Tibial nerve (tissue), 4 donors: ENCODE data around the gene FOXM1. TPM values are rescaled to one million over a fixed set of nuclear protein-coding genes. Genes with fewer than 3 reads are reported as not detected.

Source experiments
- DNase-seq, 2 donors: peaks; one replicate each; pipeline ENCODE4 v3.0.0-alpha.2; 2019; ENCODE audit warnings: low spot score in 2 of 2
- H3K27ac ChIP-seq, 4 donors: fragments of 200-600 bp; sonication (generic) in 3 of 4; one replicate each; pipeline ENCODE4 v1.5.1; 2017 to 2019; ENCODE audit warnings: mild to moderate bottlenecking in 1 of 4
- H3K27me3 ChIP-seq, 2 donors: fragments of 200-600 bp; sonication (generic) in 1 of 2; one replicate each; pipeline versions ENCODE4 v1.5.1 to v1.6.0; 2017 to 2019
- H3K36me3 ChIP-seq, 3 donors: fragments of 200-600 bp; sonication (generic); one replicate each; pipeline ENCODE4 v1.5.1; 2018 to 2019
- H3K4me1 ChIP-seq, 4 donors: fragments of 200-600 bp; sonication (generic) in 3 of 4; one replicate each; pipeline ENCODE4 v1.5.1; 2017 to 2019
- H3K4me3 ChIP-seq, 4 donors: fragments of 200-600 bp; sonication (generic) in 3 of 4; one replicate each; pipeline ENCODE4 v1.5.1; 2017 to 2019; ENCODE audit warnings: mild to moderate bottlenecking in 1 of 4, moderate library complexity in 1 of 4
- H3K9me3 ChIP-seq, 4 donors: fragments of 200-600 bp; sonication (generic) in 3 of 4; one replicate each; pipeline ENCODE4 v1.5.1; 2017 to 2019
- EP300 ChIP-seq, 2 donors: sonication (generic); formaldehyde crosslinking; IDR thresholded peaks; one replicate each; pipeline ENCODE4 v1.6.1; 2017; ENCODE audit warnings: antibody characterized with exemption in 2 of 2, mild to moderate bottlenecking in 1 of 2
- POLR2A ChIP-seq, 2 donors: fragments of 450-650 bp; IDR thresholded peaks; one replicate each; pipeline ENCODE4 v1.6.1; 2017; ENCODE audit warnings: antibody characterized with exemption in 2 of 2, mild to moderate bottlenecking in 2 of 2, moderate library complexity in 2 of 2
- WGBS, 2 donors: methylation state at CpG; one replicate each; pipeline ENCODE4 v1.1.5; 2018; 5-methylcytosine and 5-hydroxymethylcytosine counted together
- total RNA-seq, 4 donors: library from RNA; depleted of rRNA; stranded (reverse); fragments of >200 nt; gene quantifications; one replicate each; pipeline ENCODE4 v1.1.0, GENCODE V29; 2016
- TF ChIP-seq, protein P1 (sequence below), 5 experiments: fragments of 200-600 bp in 3 of 5; fragments of 450-650 bp in 2 of 5; sonication (generic) in 3 of 5; IDR thresholded peaks; one replicate each; pipeline ENCODE4 v1.5.1; 2016 to 2019; ENCODE audit warnings: antibody characterized with exemption in 5 of 5, mild to moderate bottlenecking in 3 of 5, moderate library complexity in 2 of 5

FOXM1 gene
- total RNA-seq, 4 donors from 2014 or later = 0.21 to 1.2 (median 0.84) TPM

DNA sequence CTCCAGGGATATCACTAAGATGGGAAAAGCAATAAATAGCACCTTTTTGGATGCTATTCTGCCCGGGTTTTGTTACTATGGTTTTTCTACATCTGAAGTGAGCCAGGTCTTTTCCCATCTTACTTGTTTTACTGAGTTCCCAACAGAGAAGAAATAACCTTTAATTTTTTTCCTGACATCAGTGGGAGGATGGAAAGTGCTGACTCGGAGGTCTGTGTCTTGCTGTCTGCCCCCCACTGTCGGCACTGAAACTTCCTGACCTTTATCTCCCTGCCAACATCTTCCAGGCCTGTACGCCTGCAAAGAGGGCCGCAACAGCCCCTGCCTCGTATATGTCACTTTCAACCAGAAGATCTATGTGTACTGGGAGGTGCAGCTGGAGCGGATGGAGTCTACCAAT, 53.5 kb downstream of the FOXM1 start:
- 47 to 51% methylated on average over 7 of the region's 7 CpGs for WGBS, 2 donors
- H3K4me1 ChIP-seq = peaks cover 0 to 17% (median 0%) of the 10 kb centered on the region in 4 donors
- TF ChIP-seq EP300 (IDR thresholded peaks at IDR 0.05) = peak in 1 of 2 donors; percentile 14
- no peak for TF ChIP-seq POLR2A (IDR thresholded peaks at IDR 0.05)
- H3K4me3 ChIP-seq = no peak overlapping the region
- peak overlapping the region in 2 of 4 donors; percentile 58 to 73 for H3K27ac ChIP-seq
- no peaks in the 10 kb centered on the region for H3K9me3 ChIP-seq
- no peak for DNase-seq
- peaks cover 8 to 96% (median 26%) of the 10 kb centered on the region in 3 donors for H3K36me3 ChIP-seq
- H3K27me3 ChIP-seq = no peaks in the 10 kb centered on the region

DNA sequence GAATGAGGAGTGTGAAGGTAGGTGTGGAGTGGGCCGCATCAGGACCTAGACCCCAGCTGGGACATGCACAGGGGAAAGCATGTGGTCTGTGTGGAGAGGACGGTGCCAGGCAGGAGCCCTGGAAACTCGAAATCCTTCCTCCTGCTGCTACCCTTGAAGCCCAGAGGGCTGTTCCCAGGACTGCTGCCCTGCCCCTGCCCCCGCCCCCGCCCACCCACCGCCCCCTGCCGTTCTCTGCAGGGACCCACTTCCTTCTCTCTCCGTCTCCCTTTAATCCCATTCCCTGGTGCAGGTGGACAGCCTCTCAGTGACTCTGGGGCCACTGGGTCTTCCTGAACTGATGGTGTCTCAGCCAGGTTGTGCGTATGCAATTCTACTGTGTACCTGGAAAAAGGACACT, 56.5 kb downstream of the FOXM1 start:
- WGBS, 2 donors = 73 to 77% methylated on average over 9 of the region's 9 CpGs
- Histone ChIP-seq H3K9me3 (no peaks in the 10 kb centered on the region), H3K27me3 (no peaks in the 10 kb centered on the region), H3K27ac (peak overlapping the region in 1 of 4 donors; percentile 10), H3K4me1 (peaks cover 0 to 18% (median 0%) of the 10 kb centered on the region in 4 donors), H3K4me3 (no peak overlapping the region), H3K36me3 (peaks cover 6 to 95% (median 24%) of the 10 kb centered on the region in 3 donors)
- no peak for DNase-seq
- no peak for TF ChIP-seq EP300 (IDR thresholded peaks at IDR 0.05)
- TF ChIP-seq, protein P1, sequence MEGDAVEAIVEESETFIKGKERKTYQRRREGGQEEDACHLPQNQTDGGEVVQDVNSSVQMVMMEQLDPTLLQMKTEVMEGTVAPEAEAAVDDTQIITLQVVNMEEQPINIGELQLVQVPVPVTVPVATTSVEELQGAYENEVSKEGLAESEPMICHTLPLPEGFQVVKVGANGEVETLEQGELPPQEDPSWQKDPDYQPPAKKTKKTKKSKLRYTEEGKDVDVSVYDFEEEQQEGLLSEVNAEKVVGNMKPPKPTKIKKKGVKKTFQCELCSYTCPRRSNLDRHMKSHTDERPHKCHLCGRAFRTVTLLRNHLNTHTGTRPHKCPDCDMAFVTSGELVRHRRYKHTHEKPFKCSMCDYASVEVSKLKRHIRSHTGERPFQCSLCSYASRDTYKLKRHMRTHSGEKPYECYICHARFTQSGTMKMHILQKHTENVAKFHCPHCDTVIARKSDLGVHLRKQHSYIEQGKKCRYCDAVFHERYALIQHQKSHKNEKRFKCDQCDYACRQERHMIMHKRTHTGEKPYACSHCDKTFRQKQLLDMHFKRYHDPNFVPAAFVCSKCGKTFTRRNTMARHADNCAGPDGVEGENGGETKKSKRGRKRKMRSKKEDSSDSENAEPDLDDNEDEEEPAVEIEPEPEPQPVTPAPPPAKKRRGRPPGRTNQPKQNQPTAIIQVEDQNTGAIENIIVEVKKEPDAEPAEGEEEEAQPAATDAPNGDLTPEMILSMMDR (IDR thresholded peaks at IDR 0.05) = no peak
- TF ChIP-seq POLR2A (IDR thresholded peaks at IDR 0.05) = no peak

DNA sequence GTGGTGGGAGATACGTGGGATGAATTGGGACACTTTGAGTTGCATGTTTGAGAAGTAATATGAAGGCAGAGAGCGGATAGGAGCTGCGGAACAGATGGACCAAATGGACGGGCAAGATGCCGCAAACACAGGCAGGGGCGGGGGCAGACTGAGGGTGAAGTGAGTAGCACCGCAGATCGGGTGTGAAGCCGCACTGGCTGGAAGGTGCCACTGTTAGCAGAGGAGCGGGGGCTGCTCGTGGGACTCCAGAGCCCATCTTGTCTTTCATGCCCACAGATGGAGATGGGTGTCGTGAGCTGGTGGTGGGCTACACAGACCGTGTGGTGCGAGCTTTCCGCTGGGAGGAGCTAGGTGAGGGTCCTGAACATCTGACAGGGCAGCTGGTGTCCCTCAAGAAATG, 57.2 kb downstream of the FOXM1 start:
- no peaks in the 10 kb centered on the region for H3K27me3 ChIP-seq
- H3K27ac ChIP-seq = no peak overlapping the region
- 88 to 93% methylated on average over 15 of the region's 15 CpGs for WGBS, 2 donors
- TF ChIP-seq POLR2A (IDR thresholded peaks at IDR 0.05) = no peak
- no peak for TF ChIP-seq EP300 (IDR thresholded peaks at IDR 0.05)
- TF ChIP-seq, protein P1 (IDR thresholded peaks at IDR 0.05) = no peak
- H3K4me3 ChIP-seq = no peak overlapping the region
- peaks cover 6 to 88% (median 24%) of the 10 kb centered on the region in 3 donors for H3K36me3 ChIP-seq
- DNase-seq = no peak
- H3K4me1 ChIP-seq = peaks cover 0 to 18% (median 0%) of the 10 kb centered on the region in 4 donors
- no peaks in the 10 kb centered on the region for H3K9me3 ChIP-seq

DNA sequence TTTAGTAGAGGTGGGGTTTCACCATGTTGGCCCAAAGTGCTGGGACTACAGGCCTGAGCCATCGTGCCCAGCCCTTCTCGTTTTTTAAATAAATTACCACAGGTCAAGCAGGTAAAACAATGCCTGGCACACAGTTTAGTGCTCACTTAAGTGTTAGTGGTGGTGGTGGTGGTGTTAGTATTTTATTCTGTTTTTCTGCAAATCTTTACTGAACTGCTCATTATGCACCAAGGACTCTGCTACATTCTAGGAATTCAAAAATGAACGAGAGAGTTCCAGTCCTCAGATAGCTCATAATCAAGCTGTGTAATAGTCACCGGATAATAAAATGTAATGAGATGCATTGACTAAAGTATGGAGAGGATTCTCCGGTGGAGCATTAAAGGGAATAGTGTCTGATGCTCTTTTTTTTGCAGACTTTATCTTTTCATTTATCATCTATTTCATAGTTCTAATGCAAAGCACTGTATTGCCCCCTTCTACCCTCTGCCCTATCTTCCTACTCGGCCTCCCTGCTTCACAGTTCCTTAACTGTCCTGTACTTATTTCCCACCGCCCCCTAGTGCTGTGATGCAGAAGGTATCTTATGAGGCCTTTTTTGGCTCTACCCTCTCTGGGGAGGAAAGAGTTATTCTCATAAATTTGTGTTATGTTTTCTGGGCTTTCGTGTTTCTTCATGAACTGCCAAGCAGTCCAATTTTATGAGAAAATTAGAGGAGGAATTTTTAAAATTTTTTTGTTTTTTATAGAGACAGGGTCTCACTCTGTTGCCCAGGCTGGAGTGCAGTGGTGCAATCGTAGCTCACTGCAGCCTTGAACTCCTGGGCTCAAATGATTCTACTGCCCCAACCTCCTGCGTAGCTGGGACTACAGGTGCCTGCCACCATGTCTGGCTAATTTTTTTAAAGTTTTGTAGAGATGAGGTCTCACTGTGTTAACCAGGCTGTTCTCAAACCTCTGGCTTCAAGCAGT, 63.5 kb downstream of the FOXM1 start:
- Histone ChIP-seq H3K9me3 (no peaks in the 10 kb centered on the region), H3K4me1 (peaks cover 0 to 33% (median 14%) of the 10 kb centered on the region in 4 donors), H3K36me3 (peaks cover 0 to 29% (median 6%) of the 10 kb centered on the region in 3 donors), H3K27me3 (no peaks in the 10 kb centered on the region), H3K27ac (peak overlapping the region; percentile 74 to 92 (median 90)), H3K4me3 (peak overlapping the region; percentile 37 to 95 (median 59))
- no peak for TF ChIP-seq EP300 (IDR thresholded peaks at IDR 0.05)
- TF ChIP-seq, protein P1 (IDR thresholded peaks at IDR 0.05) = peak in 4 of 5 experiments; percentile 34 to 54 (median 48)
- WGBS, 2 donors = 9 to 11% methylated on average over 10 of the region's 10 CpGs
- DNase-seq = peak in 1 of 2 donors; percentile 62

DNA sequence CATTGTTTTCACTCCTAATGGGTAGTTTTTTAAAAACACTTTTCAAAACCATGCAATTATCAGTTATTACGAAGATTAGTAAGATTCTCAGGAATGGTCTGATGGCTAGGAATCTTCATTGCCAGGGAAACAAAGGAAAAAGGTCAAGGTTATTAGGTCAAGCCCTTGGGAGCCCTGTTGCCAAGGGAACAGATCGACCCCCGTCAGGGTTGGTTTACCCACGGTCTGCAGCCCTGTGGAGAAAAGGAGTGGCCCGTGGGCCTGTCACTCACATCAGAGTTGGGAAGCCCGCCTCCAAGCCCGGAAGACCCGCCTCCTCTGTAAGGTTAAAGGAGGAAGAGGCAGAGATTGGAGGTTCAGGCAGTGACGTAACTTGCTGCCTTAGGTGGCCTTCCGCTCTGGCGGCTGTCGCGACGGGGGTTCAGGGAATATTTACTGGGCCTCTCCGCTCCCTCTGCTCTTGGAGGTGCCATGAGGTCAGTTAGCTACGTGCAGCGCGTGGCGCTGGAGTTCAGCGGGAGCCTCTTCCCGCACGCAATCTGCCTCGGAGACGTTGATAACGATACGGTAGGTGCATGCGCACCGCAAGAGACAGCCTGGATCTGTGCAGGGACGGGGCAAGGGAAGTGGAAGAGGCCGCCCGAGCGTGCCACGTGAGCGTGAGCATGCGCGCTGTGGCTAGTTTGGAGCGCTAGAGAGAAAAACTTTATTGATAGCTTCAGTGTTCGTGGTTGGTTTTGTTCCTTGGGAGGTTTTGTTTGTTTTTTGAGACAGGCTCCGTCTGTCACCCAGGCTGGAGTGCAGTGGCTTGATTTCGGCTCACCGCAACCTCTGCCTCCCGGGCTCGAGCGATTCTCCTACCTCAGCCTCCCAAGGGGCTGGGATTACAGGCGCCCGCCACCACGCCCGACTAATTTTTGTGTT, 64.4 kb downstream of the FOXM1 start, which contains the start of gene ITFG2:
ITFG2 (plus strand) TSS at position 379 of the 924 bp plus-strand sequence; CDS start at position 472, 93 bp downstream.
- Histone ChIP-seq H3K4me1 (peaks cover 0 to 33% (median 14%) of the 10 kb centered on the region in 4 donors), H3K4me3 (peak within 1 kb of the TSS; percentile 37 to 95 (median 59)), H3K27me3 (no peaks in the 10 kb centered on the region), H3K36me3 (peaks cover 0 to 24% (median 0%) of the 10 kb centered on the region in 3 donors), H3K9me3 (no peaks in the 10 kb centered on the region), H3K27ac (peak within 1 kb of the TSS; percentile 74 to 92 (median 90))
- TF ChIP-seq, protein P1 (IDR thresholded peaks at IDR 0.05) = peak in 2 of 5 experiments; percentile 20 to 62
- TF ChIP-seq POLR2A (IDR thresholded peaks at IDR 0.05) (peak; percentile 85 to 94), EP300 (IDR thresholded peaks at IDR 0.05) (peak; percentile 93 to 99)
- DNase-seq = peak; percentile 97 to 98
- 1% methylated on average over 48 of the region's 48 CpGs for WGBS, 2 donors
